WTC11 (cell line): Measurements from ENCODE around the gene FAR1. TPM values are rescaled to one million over a fixed set of nuclear protein-coding genes. Genes with fewer than 3 reads are reported as not detected.

Source experiments
- ATAC-seq: fragments of 200-7000 bp; cut with Tn5 transposase; 2 replicates; pipeline ENCODE4 v1.10.0; 2021; ENCODE audit warnings: mild to moderate bottlenecking, moderate library complexity
- CTCF ChIA-PET: fragments of 300-600 bp; sonication (Branson Sonifier 250); formaldehyde crosslinking; loops from one replicate; lab custom pipeline; 2021; ENCODE audit warnings: antibody characterized with exemption; lab: Charles Lee
- POLR2A ChIA-PET: fragments of 350-600 bp; sonication (Branson Sonifier 250); formaldehyde crosslinking; loops from one replicate; lab custom pipeline; 2021; ENCODE audit warnings: antibody characterized with exemption; lab: Charles Lee
- DNase-seq: peaks from one replicate; pipeline ENCODE4 v3.0.0; 2021; ENCODE audit warnings: low spot score
- H3K27ac Mint-ChIP-seq: 2 replicates; pipeline ENCODE4 v1.8.0; 2021; ENCODE audit warnings: mixed read lengths
- H3K27me3 Mint-ChIP-seq: 2 replicates; pipeline ENCODE4 v1.8.0; 2021; ENCODE audit warnings: low read depth, mild to moderate bottlenecking, moderate library complexity, mixed read lengths
- H3K36me3 Mint-ChIP-seq: 2 replicates; pipeline ENCODE4 v1.8.0; 2021; ENCODE audit warnings: mixed read lengths
- H3K4me1 Mint-ChIP-seq: 2 replicates; pipeline ENCODE4 v1.8.0; 2022; ENCODE audit warnings: mixed read lengths
- H3K4me3 Mint-ChIP-seq: 2 replicates; pipeline ENCODE4 v1.8.0; 2021; ENCODE audit warnings: mild to moderate bottlenecking, moderate library complexity, mixed read lengths
- H3K9me3 Mint-ChIP-seq: 2 replicates; pipeline ENCODE4 v1.8.0; 2021; ENCODE audit warnings: mixed read lengths
- CREB1 ChIP-seq: sonication (generic); formaldehyde crosslinking; IDR thresholded peaks from 2 replicates; pipeline ENCODE4 v1.8.0; 2023; ENCODE audit warnings: mild to moderate bottlenecking, missing genetic modification reagents
- E2F5 ChIP-seq: sonication (generic); formaldehyde crosslinking; IDR thresholded peaks from 2 replicates; pipeline ENCODE4 v1.8.1; 2022; ENCODE audit warnings: mild to moderate bottlenecking, moderate library complexity, missing genetic modification reagents
- ELF4 ChIP-seq: sonication (generic); formaldehyde crosslinking; IDR thresholded peaks from 2 replicates; pipeline ENCODE4 v1.8.1; 2022; ENCODE audit warnings: low read depth, mild to moderate bottlenecking, moderate library complexity, missing genetic modification reagents
- FOXJ3 ChIP-seq: sonication (generic); formaldehyde crosslinking; IDR thresholded peaks from 2 replicates; pipeline ENCODE4 v1.9.0; 2021; ENCODE audit warnings: missing genetic modification reagents, mild to moderate bottlenecking, borderline replicate concordance
- JAZF1 ChIP-seq: fragments of 250-450 bp; sonication (Bioruptor Pico); IDR thresholded peaks from 2 replicates; pipeline ENCODE4 v1.9.0; 2021; ENCODE audit warnings: moderate library complexity, mild to moderate bottlenecking, inconsistent platforms
- JUN ChIP-seq: sonication (generic); formaldehyde crosslinking; IDR thresholded peaks from 2 replicates; pipeline ENCODE4 v1.8.0; 2023; ENCODE audit warnings: mild to moderate bottlenecking, missing genetic modification reagents
- KAT7 ChIP-seq: sonication (generic); formaldehyde crosslinking; IDR thresholded peaks from 2 replicates; pipeline ENCODE4 v1.8.1; 2023; ENCODE audit warnings: missing genetic modification reagents, mild to moderate bottlenecking, borderline replicate concordance
- MXD4 ChIP-seq: fragments of 250-450 bp; sonication (Bioruptor Pico); IDR thresholded peaks from 2 replicates; pipeline ENCODE4 v1.8.0; 2021; ENCODE audit warnings: mild to moderate bottlenecking, moderate library complexity, borderline replicate concordance
- NFATC4 ChIP-seq: fragments of 250-450 bp; sonication (Bioruptor Pico); IDR thresholded peaks from 2 replicates; pipeline ENCODE4 v1.9.0; 2021; ENCODE audit warnings: mild to moderate bottlenecking
- NFE2L1 ChIP-seq: sonication (generic); formaldehyde crosslinking; IDR thresholded peaks from 2 replicates; pipeline ENCODE4 v1.8.1; 2023; ENCODE audit warnings: missing genetic modification reagents
- SOX15 ChIP-seq: fragments of 250-450 bp; sonication (Bioruptor Pico); IDR thresholded peaks from 2 replicates; pipeline ENCODE4 v1.9.0; 2021; ENCODE audit warnings: mild to moderate bottlenecking
- USF1 ChIP-seq: sonication (generic); formaldehyde crosslinking; IDR thresholded peaks from 2 replicates; pipeline ENCODE4 v1.8.0; 2022; ENCODE audit warnings: mild to moderate bottlenecking, missing genetic modification reagents
- ZNF219 ChIP-seq: sonication (generic); formaldehyde crosslinking; IDR thresholded peaks from 2 replicates; pipeline ENCODE4 v1.8.0; 2023; ENCODE audit warnings: missing genetic modification reagents, mild to moderate bottlenecking, borderline replicate concordance
- ZNF232 ChIP-seq: sonication (generic); formaldehyde crosslinking; IDR thresholded peaks from 2 replicates; pipeline ENCODE4 v1.8.0; 2022; ENCODE audit warnings: mild to moderate bottlenecking, missing genetic modification reagents
- ZNF396 ChIP-seq: fragments of 250-450 bp; sonication (Bioruptor Pico); IDR thresholded peaks from 2 replicates; pipeline ENCODE4 v1.8.0; 2021; ENCODE audit warnings: mild to moderate bottlenecking, moderate library complexity, borderline replicate concordance
- total RNA-seq: library from RNA; stranded (reverse); gene quantifications from 3 replicates; pipeline ENCODE4 v1.2.3, GENCODE V29; 2021
- TF ChIP-seq, protein P1 (sequence below): sonication (generic); formaldehyde crosslinking; IDR thresholded peaks from 2 replicates; pipeline ENCODE4 v1.8.0; 2022; ENCODE audit warnings: missing genetic modification reagents
- TF ChIP-seq, protein P2 (sequence below): sonication (generic); formaldehyde crosslinking; IDR thresholded peaks from 2 replicates; pipeline ENCODE4 v1.8.1; 2023; ENCODE audit warnings: mild to moderate bottlenecking, missing genetic modification reagents, moderate library complexity
- TF ChIP-seq, protein P3 (sequence below): sonication (generic); formaldehyde crosslinking; IDR thresholded peaks from 2 replicates; pipeline ENCODE4 v1.8.1; 2023; ENCODE audit warnings: mild to moderate bottlenecking, missing genetic modification reagents, moderate library complexity
- TF ChIP-seq, protein P4 (sequence below): sonication (generic); formaldehyde crosslinking; IDR thresholded peaks from 2 replicates; pipeline ENCODE4 v1.8.0; 2023; ENCODE audit warnings: missing genetic modification reagents, mild to moderate bottlenecking, borderline replicate concordance
- TF ChIP-seq, protein P5 (sequence below): fragments of 250-450 bp; sonication (Bioruptor Pico); conservative IDR thresholded peaks from 2 replicates; pipeline ENCODE4 v1.9.0; 2021; ENCODE audit warnings: mild to moderate bottlenecking

Gene FAR1
- total RNA-seq, 1 experiment from 2014 or later = 63.9 TPM

DNA sequence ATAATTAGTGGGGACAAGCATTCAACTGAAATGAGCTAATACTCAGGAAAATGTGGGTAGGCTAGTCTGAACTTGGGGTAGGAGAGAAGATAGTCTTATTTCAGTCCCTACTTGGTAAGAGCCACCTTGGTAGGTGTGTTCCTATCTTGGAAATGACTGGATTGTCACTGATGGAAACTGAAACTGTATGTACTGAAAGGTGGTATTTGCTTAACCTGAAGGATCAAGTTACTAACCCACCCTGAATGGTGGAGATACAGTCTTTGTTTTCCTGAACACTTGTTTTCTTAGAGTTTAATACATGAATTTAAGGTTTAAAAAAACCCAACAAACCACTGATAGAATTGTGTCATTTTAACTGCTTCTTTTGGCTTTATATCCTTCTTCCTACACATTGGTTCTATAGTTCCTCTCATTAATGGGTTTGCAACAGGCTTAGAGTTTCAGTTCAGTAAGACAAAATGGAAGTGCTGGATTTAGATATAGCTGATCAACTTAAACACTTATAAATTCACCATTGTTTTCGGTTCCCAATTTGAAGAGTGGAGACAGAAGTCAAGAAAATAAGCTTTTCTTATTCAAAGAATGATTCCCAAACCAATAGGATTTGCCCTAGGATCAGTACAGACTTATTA is 4.2 kb downstream of the FAR1 start:
- TF ChIP-seq, protein P1, sequence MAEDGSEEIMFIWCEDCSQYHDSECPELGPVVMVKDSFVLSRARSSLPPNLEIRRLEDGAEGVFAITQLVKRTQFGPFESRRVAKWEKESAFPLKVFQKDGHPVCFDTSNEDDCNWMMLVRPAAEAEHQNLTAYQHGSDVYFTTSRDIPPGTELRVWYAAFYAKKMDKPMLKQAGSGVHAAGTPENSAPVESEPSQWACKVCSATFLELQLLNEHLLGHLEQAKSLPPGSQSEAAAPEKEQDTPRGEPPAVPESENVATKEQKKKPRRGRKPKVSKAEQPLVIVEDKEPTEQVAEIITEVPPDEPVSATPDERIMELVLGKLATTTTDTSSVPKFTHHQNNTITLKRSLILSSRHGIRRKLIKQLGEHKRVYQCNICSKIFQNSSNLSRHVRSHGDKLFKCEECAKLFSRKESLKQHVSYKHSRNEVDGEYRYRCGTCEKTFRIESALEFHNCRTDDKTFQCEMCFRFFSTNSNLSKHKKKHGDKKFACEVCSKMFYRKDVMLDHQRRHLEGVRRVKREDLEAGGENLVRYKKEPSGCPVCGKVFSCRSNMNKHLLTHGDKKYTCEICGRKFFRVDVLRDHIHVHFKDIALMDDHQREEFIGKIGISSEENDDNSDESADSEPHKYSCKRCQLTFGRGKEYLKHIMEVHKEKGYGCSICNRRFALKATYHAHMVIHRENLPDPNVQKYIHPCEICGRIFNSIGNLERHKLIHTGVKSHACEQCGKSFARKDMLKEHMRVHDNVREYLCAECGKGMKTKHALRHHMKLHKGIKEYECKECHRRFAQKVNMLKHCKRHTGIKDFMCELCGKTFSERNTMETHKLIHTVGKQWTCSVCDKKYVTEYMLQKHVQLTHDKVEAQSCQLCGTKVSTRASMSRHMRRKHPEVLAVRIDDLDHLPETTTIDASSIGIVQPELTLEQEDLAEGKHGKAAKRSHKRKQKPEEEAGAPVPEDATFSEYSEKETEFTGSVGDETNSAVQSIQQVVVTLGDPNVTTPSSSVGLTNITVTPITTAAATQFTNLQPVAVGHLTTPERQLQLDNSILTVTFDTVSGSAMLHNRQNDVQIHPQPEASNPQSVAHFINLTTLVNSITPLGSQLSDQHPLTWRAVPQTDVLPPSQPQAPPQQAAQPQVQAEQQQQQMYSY (CRISPR knock-in tag) = no peak
- no peak for TF ChIP-seq ZNF219 (CRISPR knock-in tag)
- TF ChIP-seq KAT7 (CRISPR knock-in tag) = no peak
- TF ChIP-seq FOXJ3 (CRISPR knock-in tag) = no peak
- no peak for TF ChIP-seq NFE2L1 (CRISPR knock-in tag)
- no peak for TF ChIP-seq ZNF232 (CRISPR knock-in tag)
- TF ChIP-seq SOX15 (CRISPR knock-in tag) = no peak
- TF ChIP-seq E2F5 = no peak
- no peak for TF ChIP-seq NFATC4 (CRISPR knock-in tag)
- TF ChIP-seq ZNF396 (CRISPR knock-in tag) = no peak
- TF ChIP-seq USF1 = no peak
- TF ChIP-seq MXD4 = no peak
- TF ChIP-seq, all 79 proteins: peak for 0
- DNase-seq = no peak
- no peak for ATAC-seq
- POLR2A ChIA-PET = no interaction called here
- Mint-ChIP-seq H3K4me3 (no peak overlapping the region; the same call in 1 of the 2 replicates), H3K27ac (peak overlapping the region; percentile 35), H3K27me3 (no peaks in the 10 kb centered on the region), H3K9me3 (no peaks in the 10 kb centered on the region), H3K36me3 (0 out of 2 replicates have a peak, but pooled peaks cover 3% of the 10 kb centered on the region), H3K4me1 (peaks cover 54% of the 10 kb centered on the region)
- CTCF ChIA-PET = no interaction called here

GRCh38 chr11:13674799-13675509 is 6.5 kb downstream of the FAR1 start:
- POLR2A ChIA-PET = interaction anchor here (0.7 kb wide), 2 partner anchors 187 to 250 kb away, joined by 3 to 5 read pairs; no protein-coding TSS in a partner anchor
- Mint-ChIP-seq H3K4me3 (no peak overlapping the region), H3K27ac (no peak overlapping the region), H3K27me3 (no peaks in the 10 kb centered on the region), H3K4me1 (peaks cover 66% of the 10 kb centered on the region), H3K9me3 (no peaks in the 10 kb centered on the region), H3K36me3 (0 out of 2 replicates have a peak, but pooled peaks cover 3% of the 10 kb centered on the region)
- DNase-seq (no peak), ATAC-seq (no peak)
- CTCF ChIA-PET = no interaction called here
- no peak for TF ChIP-seq CREB1
- TF ChIP-seq JAZF1 (CRISPR knock-in tag) = no peak
- no peak for TF ChIP-seq JUN
- TF ChIP-seq ELF4 (CRISPR knock-in tag) = no peak
- no peak for TF ChIP-seq KAT7 (CRISPR knock-in tag)
- TF ChIP-seq, protein P2, sequence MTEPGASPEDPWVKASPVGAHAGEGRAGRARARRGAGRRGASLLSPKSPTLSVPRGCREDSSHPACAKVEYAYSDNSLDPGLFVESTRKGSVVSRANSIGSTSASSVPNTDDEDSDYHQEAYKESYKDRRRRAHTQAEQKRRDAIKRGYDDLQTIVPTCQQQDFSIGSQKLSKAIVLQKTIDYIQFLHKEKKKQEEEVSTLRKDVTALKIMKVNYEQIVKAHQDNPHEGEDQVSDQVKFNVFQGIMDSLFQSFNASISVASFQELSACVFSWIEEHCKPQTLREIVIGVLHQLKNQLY = no peak
- TF ChIP-seq, protein P3, sequence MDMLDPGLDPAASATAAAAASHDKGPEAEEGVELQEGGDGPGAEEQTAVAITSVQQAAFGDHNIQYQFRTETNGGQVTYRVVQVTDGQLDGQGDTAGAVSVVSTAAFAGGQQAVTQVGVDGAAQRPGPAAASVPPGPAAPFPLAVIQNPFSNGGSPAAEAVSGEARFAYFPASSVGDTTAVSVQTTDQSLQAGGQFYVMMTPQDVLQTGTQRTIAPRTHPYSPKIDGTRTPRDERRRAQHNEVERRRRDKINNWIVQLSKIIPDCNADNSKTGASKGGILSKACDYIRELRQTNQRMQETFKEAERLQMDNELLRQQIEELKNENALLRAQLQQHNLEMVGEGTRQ (CRISPR knock-in tag) = no peak
- TF ChIP-seq, protein P4, sequence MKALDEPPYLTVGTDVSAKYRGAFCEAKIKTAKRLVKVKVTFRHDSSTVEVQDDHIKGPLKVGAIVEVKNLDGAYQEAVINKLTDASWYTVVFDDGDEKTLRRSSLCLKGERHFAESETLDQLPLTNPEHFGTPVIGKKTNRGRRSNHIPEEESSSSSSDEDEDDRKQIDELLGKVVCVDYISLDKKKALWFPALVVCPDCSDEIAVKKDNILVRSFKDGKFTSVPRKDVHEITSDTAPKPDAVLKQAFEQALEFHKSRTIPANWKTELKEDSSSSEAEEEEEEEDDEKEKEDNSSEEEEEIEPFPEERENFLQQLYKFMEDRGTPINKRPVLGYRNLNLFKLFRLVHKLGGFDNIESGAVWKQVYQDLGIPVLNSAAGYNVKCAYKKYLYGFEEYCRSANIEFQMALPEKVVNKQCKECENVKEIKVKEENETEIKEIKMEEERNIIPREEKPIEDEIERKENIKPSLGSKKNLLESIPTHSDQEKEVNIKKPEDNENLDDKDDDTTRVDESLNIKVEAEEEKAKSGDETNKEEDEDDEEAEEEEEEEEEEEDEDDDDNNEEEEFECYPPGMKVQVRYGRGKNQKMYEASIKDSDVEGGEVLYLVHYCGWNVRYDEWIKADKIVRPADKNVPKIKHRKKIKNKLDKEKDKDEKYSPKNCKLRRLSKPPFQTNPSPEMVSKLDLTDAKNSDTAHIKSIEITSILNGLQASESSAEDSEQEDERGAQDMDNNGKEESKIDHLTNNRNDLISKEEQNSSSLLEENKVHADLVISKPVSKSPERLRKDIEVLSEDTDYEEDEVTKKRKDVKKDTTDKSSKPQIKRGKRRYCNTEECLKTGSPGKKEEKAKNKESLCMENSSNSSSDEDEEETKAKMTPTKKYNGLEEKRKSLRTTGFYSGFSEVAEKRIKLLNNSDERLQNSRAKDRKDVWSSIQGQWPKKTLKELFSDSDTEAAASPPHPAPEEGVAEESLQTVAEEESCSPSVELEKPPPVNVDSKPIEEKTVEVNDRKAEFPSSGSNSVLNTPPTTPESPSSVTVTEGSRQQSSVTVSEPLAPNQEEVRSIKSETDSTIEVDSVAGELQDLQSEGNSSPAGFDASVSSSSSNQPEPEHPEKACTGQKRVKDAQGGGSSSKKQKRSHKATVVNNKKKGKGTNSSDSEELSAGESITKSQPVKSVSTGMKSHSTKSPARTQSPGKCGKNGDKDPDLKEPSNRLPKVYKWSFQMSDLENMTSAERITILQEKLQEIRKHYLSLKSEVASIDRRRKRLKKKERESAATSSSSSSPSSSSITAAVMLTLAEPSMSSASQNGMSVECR = no peak
- TF ChIP-seq, protein P5, sequence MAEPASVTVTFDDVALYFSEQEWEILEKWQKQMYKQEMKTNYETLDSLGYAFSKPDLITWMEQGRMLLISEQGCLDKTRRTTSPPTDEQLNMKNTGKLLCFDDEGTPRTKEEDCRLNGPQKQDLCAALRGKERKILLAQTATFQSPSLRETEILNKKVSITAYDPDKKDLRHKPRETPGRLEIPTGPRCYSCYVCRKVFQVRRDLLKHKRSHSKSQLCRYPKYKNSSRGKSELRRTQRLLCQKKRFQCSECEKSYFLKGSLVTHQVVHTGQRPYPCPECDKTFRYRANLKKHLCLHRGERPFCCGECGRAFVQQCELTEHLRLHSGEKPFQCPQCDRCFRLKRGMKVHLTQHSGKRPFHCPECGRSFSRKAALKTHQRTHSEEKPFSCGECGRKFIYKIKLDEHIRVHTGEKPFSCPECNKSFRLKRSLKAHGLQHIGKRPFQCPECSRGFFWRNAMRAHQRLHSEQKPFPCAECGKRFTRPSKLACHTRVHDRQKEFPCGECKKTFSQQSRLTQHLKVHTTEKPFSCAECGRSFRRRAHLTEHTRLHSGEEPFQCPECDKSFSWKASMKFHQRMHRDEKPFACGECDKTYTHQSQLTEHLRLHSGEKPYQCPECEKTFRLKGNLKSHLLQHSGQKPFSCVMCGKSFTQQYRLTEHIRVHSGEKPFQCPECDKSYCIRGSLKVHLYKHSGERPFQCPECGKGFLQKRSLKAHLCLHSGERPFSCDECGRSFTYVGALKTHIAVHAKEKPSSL = no peak
